H9 (cell line): ENCODE results near the gene SPRY4. TPM values are rescaled to one million over a fixed set of nuclear protein-coding genes. Genes with fewer than 3 reads are reported as not detected.

Source experiments
- DNase-seq: peaks from one replicate; pipeline ENCODE4 v3.0.0-alpha.2; 2017
- H2AFZ ChIP-seq: one replicate; pipeline ENCODE4 v1.6.1; 2013; ENCODE audit warnings: mild to moderate bottlenecking, low read length, control low read depth, moderate library complexity
- H2AK5ac ChIP-seq: 2 replicates; pipeline ENCODE4 v1.6.1; 2013; ENCODE audit warnings: low read length, control low read depth, mixed read lengths; ENCODE audit not compliant: insufficient read length
- H2BK120ac ChIP-seq: one replicate; pipeline ENCODE4 v1.6.1; 2013; ENCODE audit warnings: low read depth, mild to moderate bottlenecking, low read length, control low read depth, inconsistent platforms; ENCODE audit not compliant: poor library complexity, severe bottlenecking
- H2BK12ac ChIP-seq: 2 replicates; pipeline ENCODE4 v1.6.1; 2013; ENCODE audit warnings: low read length, control low read depth, mixed read lengths, low read depth; ENCODE audit not compliant: insufficient read length
- H2BK15ac ChIP-seq: 2 replicates; pipeline ENCODE4 v1.6.1; 2013; ENCODE audit warnings: low read depth, low read length, control low read depth
- H2BK20ac ChIP-seq: one replicate; pipeline ENCODE4 v1.6.1; 2013; ENCODE audit warnings: low read depth, mild to moderate bottlenecking, low read length, control low read depth, inconsistent platforms; ENCODE audit not compliant: poor library complexity, severe bottlenecking
- H2BK5ac ChIP-seq: 2 replicates; pipeline ENCODE4 v1.6.1; 2013; ENCODE audit warnings: low read length, control low read depth, mixed read lengths; ENCODE audit not compliant: insufficient read length
- H3K14ac ChIP-seq: 2 replicates; pipeline ENCODE4 v1.6.1; 2013; ENCODE audit warnings: low read length, control low read depth; ENCODE audit not compliant: insufficient read depth
- H3K18ac ChIP-seq: 2 replicates; pipeline ENCODE4 v1.6.1; 2013; ENCODE audit warnings: low read depth, mild to moderate bottlenecking, mixed read lengths, low read length, control low read depth; ENCODE audit not compliant: insufficient read length
- H3K23ac ChIP-seq: 2 replicates; pipeline ENCODE4 v1.6.1; 2013; ENCODE audit warnings: low read length, control low read depth, mixed read lengths, low read depth; ENCODE audit not compliant: insufficient read length
- H3K23me2 ChIP-seq: 2 replicates; pipeline ENCODE4 v1.6.1; 2013; ENCODE audit warnings: low read depth, mild to moderate bottlenecking, mixed read lengths, low read length, control low read depth; ENCODE audit not compliant: insufficient read length, poor library complexity, severe bottlenecking
- H3K27ac ChIP-seq: 2 replicates; pipeline ENCODE4 v1.5.1; 2013; ENCODE audit warnings: low read length, control low read depth, mixed read lengths, low read depth; ENCODE audit not compliant: insufficient read length
- H3K27me3 ChIP-seq: 2 replicates; pipeline ENCODE4 v1.6.1; 2013; ENCODE audit warnings: low read length, control low read depth, inconsistent platforms; ENCODE audit not compliant: insufficient read depth
- H3K4ac ChIP-seq: 2 replicates; pipeline ENCODE4 v1.6.1; 2013; ENCODE audit warnings: low read depth, mild to moderate bottlenecking, control low read depth, inconsistent platforms, low read length, moderate library complexity
- H3K4me1 ChIP-seq: 2 replicates; pipeline ENCODE4 v1.6.1; 2013; ENCODE audit warnings: low read length, control low read depth, inconsistent platforms; ENCODE audit not compliant: insufficient read depth
- H3K4me2 ChIP-seq: 2 replicates; pipeline ENCODE4 v1.6.1; 2013; ENCODE audit warnings: low read length, control low read depth, mixed read lengths; ENCODE audit not compliant: insufficient read length, insufficient read depth
- H3K56ac ChIP-seq: 2 replicates; pipeline ENCODE4 v1.6.1; 2013; ENCODE audit warnings: low read depth, mild to moderate bottlenecking, mixed read lengths, low read length, control low read depth; ENCODE audit not compliant: insufficient read length
- H3K79me1 ChIP-seq: 2 replicates; pipeline ENCODE4 v1.6.1; 2013; ENCODE audit warnings: low read depth, mild to moderate bottlenecking, moderate library complexity, low read length, control low read depth, inconsistent platforms; ENCODE audit not compliant: insufficient read depth, poor library complexity, severe bottlenecking
- H3K79me2 ChIP-seq: 2 replicates; pipeline ENCODE4 v1.6.1; 2013; ENCODE audit warnings: low read length, control low read depth, inconsistent platforms; ENCODE audit not compliant: insufficient read depth
- H3K9ac ChIP-seq: 2 replicates; pipeline ENCODE4 v1.6.1; 2013; ENCODE audit warnings: low read length, control low read depth, mixed read lengths; ENCODE audit not compliant: insufficient read length; ENCODE audit errors: extremely low read depth
- H3K9me3 ChIP-seq: one replicate; pipeline ENCODE4 v1.6.1; 2013; ENCODE audit warnings: low read depth, low read length, inconsistent platforms; ENCODE audit not compliant: control insufficient read depth
- H3T11ph ChIP-seq: one replicate; pipeline ENCODE4 v1.6.1; 2013; ENCODE audit warnings: mild to moderate bottlenecking, low read length, control low read depth, inconsistent platforms
- H4K20me1 ChIP-seq: one replicate; pipeline ENCODE4 v1.6.1; 2013; ENCODE audit not compliant: control insufficient read depth, insufficient read length, insufficient read depth
- H4K5ac ChIP-seq: 2 replicates; pipeline ENCODE4 v1.6.1; 2013; ENCODE audit warnings: low read depth, mild to moderate bottlenecking, mixed read lengths, low read length, control low read depth; ENCODE audit not compliant: insufficient read length
- H4K8ac ChIP-seq: replicated peaks from 2 replicates; pipeline ENCODE4 v1.6.1; 2013; ENCODE audit warnings: low read length, control low read depth, mixed read lengths, low read depth; ENCODE audit not compliant: insufficient read length
- H4K91ac ChIP-seq: 2 replicates; pipeline ENCODE4 v1.6.1; 2013; ENCODE audit warnings: low read depth, mild to moderate bottlenecking, moderate library complexity, mixed read lengths, low read length, control low read depth; ENCODE audit not compliant: insufficient read length
- H3K27ac Mint-ChIP-seq, 3 experiments: 2 replicates in 2 of 3; 3 replicates in 1 of 3; pipeline ENCODE4 v1.8.0; 2020 to 2021; ENCODE audit warnings: mixed read lengths in 3 of 3, mild to moderate bottlenecking in 1 of 3, moderate library complexity in 1 of 3
- H3K27me3 Mint-ChIP-seq: 2 replicates; pipeline ENCODE4 v1.8.0; 2021; ENCODE audit warnings: low read depth, mild to moderate bottlenecking, moderate library complexity, mixed read lengths
- H3K36me3 Mint-ChIP-seq, 3 experiments: 2 replicates in 2 of 3; 3 replicates in 1 of 3; pipeline ENCODE4 v1.8.0; 2020 to 2021; ENCODE audit warnings: low read depth in 3 of 3, mixed read lengths in 3 of 3; ENCODE audit not compliant: insufficient read depth in 1 of 3
- H3K4me1 Mint-ChIP-seq, 2 experiments: 2 replicates each; pipeline ENCODE4 v1.8.0; 2020; ENCODE audit warnings: mixed read lengths in 2 of 2
- H3K4me3 Mint-ChIP-seq, 2 experiments: 2 replicates in 1 of 2; 3 replicates in 1 of 2; pipeline ENCODE4 v1.8.0; 2020 to 2021; ENCODE audit warnings: mild to moderate bottlenecking in 2 of 2, mixed read lengths in 2 of 2, moderate library complexity in 1 of 2
- H3K9me3 Mint-ChIP-seq, 2 experiments: 2 replicates in 1 of 2; 3 replicates in 1 of 2; pipeline ENCODE4 v1.8.0; 2020; ENCODE audit warnings: mild to moderate bottlenecking in 2 of 2, mixed read lengths in 2 of 2, moderate library complexity in 1 of 2
- WGBS: extraction: QIAGEN DNeasy Blood & Tissue Kit; methylation state at CpG from one replicate; pipeline ENCODE4 v1.1.7; 2013; ENCODE audit warnings: missing lambda C conversion rate, low lambda C conversion rate, mixed read lengths; ENCODE audit not compliant: insufficient read length; ENCODE audit errors: extremely low coverage; 5-methylcytosine and 5-hydroxymethylcytosine counted together
- total RNA-seq: library from RNA; stranded (reverse); gene quantifications from 2 replicates; pipeline ENCODE4 v1.2.1, GENCODE V29; 2021
- TF ChIP-seq, protein P1 (sequence below): fragments of 200-600 bp; sonication (generic); conservative IDR thresholded peaks from 3 replicates; pipeline ENCODE4 v1.8.0; 2021; ENCODE audit warnings: antibody characterized with exemption, mild to moderate bottlenecking

Gene SPRY4
- total RNA-seq, 1 experiment from 2014 or later = 92.4 TPM

DNA sequence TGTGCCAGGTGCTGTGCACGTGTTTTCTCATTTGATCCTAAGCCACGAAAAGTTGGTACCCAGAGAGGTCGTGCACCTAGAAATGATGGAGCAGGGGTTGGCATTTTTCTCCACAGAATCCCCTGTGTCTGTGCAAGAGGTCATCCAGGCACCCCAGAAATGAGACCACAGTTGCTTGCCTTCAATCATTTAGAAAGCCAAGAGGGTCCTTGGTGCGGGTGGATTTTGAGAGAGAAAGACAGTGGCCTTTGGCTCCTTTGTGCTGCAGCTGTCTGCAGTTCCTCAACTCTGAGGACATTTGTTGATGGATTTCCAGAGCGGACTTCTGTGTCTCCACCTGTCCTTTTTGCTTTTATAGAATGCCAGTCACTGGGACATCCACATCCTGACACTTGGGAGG is 33.8 kb upstream of the SPRY4 start:
- Histone ChIP-seq H3K27me3 (no peaks in the 10 kb centered on the region), H2BK20ac (no peak overlapping the region), H3K9ac (no peak overlapping the region), H3K14ac (peak overlapping the region; percentile 46; the same call in 1 of the 2 replicates), H2BK5ac (no peak overlapping the region), H3K9me3 (no peaks in the 10 kb centered on the region), H3T11ph (no peak overlapping the region), H4K91ac (no peak overlapping the region), H3K56ac (no peak overlapping the region), H3K79me2 (no peaks in the 10 kb centered on the region), H2AK5ac (peak overlapping the region; percentile 30), H3K23ac (no peak overlapping the region), H3K79me1 (no peaks in the 10 kb centered on the region), H3K4me1 (peaks cover 20% of the 10 kb centered on the region), H2BK15ac (no peak overlapping the region), H2AFZ (no peak overlapping the region), H3K4ac (no peak overlapping the region), H4K20me1 (no peaks in the 10 kb centered on the region), H2BK120ac (no peak overlapping the region), H4K5ac (no peak overlapping the region), H4K8ac (no peak overlapping the region), H3K4me2 (no peak overlapping the region), H3K27ac (no peak overlapping the region), H2BK12ac (peak overlapping the region; percentile 40), H3K23me2 (peaks cover 5% of the 10 kb centered on the region), H3K18ac (no peak overlapping the region)
- no peak for DNase-seq
- no CpG with 5 or more reads among the region's 5 CpGs for WGBS
- H3K27me3 Mint-ChIP-seq = peaks cover 12% of the 10 kb centered on the region
- no peak overlapping the region for H3K4me3 Mint-ChIP-seq
- H3K9me3 Mint-ChIP-seq = no peaks in the 10 kb centered on the region; a peak in 1 of 5 replicates
- peaks cover 0 to 3% (median 0%) of the 10 kb centered on the region in 3 experiments; a peak in 1 of 7 replicates for H3K36me3 Mint-ChIP-seq
- H3K4me1 Mint-ChIP-seq = peaks cover 49 to 66% of the 10 kb centered on the region in 2 experiments
- TF ChIP-seq, protein P1, sequence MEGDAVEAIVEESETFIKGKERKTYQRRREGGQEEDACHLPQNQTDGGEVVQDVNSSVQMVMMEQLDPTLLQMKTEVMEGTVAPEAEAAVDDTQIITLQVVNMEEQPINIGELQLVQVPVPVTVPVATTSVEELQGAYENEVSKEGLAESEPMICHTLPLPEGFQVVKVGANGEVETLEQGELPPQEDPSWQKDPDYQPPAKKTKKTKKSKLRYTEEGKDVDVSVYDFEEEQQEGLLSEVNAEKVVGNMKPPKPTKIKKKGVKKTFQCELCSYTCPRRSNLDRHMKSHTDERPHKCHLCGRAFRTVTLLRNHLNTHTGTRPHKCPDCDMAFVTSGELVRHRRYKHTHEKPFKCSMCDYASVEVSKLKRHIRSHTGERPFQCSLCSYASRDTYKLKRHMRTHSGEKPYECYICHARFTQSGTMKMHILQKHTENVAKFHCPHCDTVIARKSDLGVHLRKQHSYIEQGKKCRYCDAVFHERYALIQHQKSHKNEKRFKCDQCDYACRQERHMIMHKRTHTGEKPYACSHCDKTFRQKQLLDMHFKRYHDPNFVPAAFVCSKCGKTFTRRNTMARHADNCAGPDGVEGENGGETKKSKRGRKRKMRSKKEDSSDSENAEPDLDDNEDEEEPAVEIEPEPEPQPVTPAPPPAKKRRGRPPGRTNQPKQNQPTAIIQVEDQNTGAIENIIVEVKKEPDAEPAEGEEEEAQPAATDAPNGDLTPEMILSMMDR = no peak
- no peak overlapping the region for H3K27ac Mint-ChIP-seq
